OCI-LY1 (cell line): ENCODE results near the gene ATP8A1.
A peak's percentile ranks its signal among the peaks of the same experiment; 100 is the strongest.

Source experiments
- H2AFZ ChIP-seq: fragments of 200-600 bp; sonication (generic), shearing (Covaris generic); 2 replicates; pipeline ENCODE4 v1.6.0; 2014; ENCODE audit warnings: antibody characterized with exemption, mild to moderate bottlenecking, low read length
- H3F3A ChIP-seq: fragments of 200-600 bp; sonication (generic), shearing (Covaris generic); 2 replicates; pipeline ENCODE4 v1.6.0; 2014; ENCODE audit warnings: mild to moderate bottlenecking, antibody characterized with exemption, low read length, moderate library complexity; ENCODE audit not compliant: insufficient read depth
- H3K27ac ChIP-seq: fragments of 200-600 bp; sonication (generic); 2 replicates; pipeline ENCODE4 v1.5.1; 2014; ENCODE audit warnings: low read length, mixed run types, mild to moderate bottlenecking, low read depth; ENCODE audit not compliant: poor library complexity, severe bottlenecking
- H3K27me3 ChIP-seq: fragments of 200-600 bp; sonication (generic); 2 replicates; pipeline ENCODE4 v1.6.0; 2014; ENCODE audit warnings: antibody characterized with exemption, mild to moderate bottlenecking, low read length, moderate library complexity; ENCODE audit not compliant: insufficient read depth
- H3K36me3 ChIP-seq: fragments of 200-600 bp; sonication (generic); 2 replicates; pipeline ENCODE4 v1.6.1; 2014; ENCODE audit warnings: mild to moderate bottlenecking, antibody characterized with exemption, low read length, moderate library complexity, mixed read lengths; ENCODE audit not compliant: insufficient read depth
- H3K4me1 ChIP-seq: fragments of 200-600 bp; sonication (generic); 2 replicates; pipeline ENCODE4 v1.5.1; 2014; ENCODE audit warnings: mild to moderate bottlenecking, low read length, moderate library complexity; ENCODE audit not compliant: insufficient read depth, severe bottlenecking
- H3K4me2 ChIP-seq: fragments of 200-600 bp; sonication (generic), shearing (Covaris generic); 2 replicates; pipeline ENCODE4 v1.6.1; 2014; ENCODE audit warnings: low read length
- H3K4me3 ChIP-seq: fragments of 200-600 bp; sonication (generic); 2 replicates; pipeline ENCODE4 v1.5.1; 2014; ENCODE audit warnings: low read length, low read depth, mild to moderate bottlenecking, mixed read lengths; ENCODE audit not compliant: poor library complexity, severe bottlenecking
- H3K79me2 ChIP-seq: fragments of 200-600 bp; shearing (Covaris generic); 2 replicates; pipeline ENCODE4 v1.6.1; 2016; ENCODE audit warnings: mixed run types, low read length, mixed read lengths; ENCODE audit not compliant: insufficient read depth
- H3K9ac ChIP-seq: fragments of 200-600 bp; sonication (generic), shearing (Covaris generic); 2 replicates; pipeline ENCODE4 v1.6.1; 2014; ENCODE audit warnings: mild to moderate bottlenecking, low read length, mixed read lengths
- H3K9me2 ChIP-seq: fragments of 200-600 bp; sonication (generic), shearing (Covaris generic); 2 replicates; pipeline ENCODE4 v1.6.1; 2014; ENCODE audit warnings: low read depth, mild to moderate bottlenecking, low read length, mixed read lengths
- H3K9me3 ChIP-seq: fragments of 200-600 bp; shearing (Covaris generic); 2 replicates; pipeline ENCODE4 v1.6.1; 2014; ENCODE audit warnings: low read length, mixed read lengths
- H4K20me1 ChIP-seq: fragments of 200-600 bp; sonication (generic), shearing (Covaris generic); 2 replicates; pipeline ENCODE4 v1.6.0; 2016; ENCODE audit warnings: mild to moderate bottlenecking, low read length; ENCODE audit not compliant: insufficient read depth
- EZH2 ChIP-seq: fragments of 200-600 bp; sonication (generic), shearing (Covaris generic); IDR thresholded peaks from 2 replicates; pipeline ENCODE4 v1.8.0; 2017; ENCODE audit warnings: borderline replicate concordance, mixed run types, mild to moderate bottlenecking, antibody characterized with exemption, low read length, moderate library complexity, mixed read lengths
- TF ChIP-seq, protein P1 (sequence below): fragments of 200-600 bp; sonication (generic), shearing (Covaris generic); IDR thresholded peaks from 2 replicates; pipeline ENCODE4 v1.5.1; 2017; ENCODE audit warnings: mild to moderate bottlenecking, antibody characterized with exemption, low read length, moderate library complexity, mixed read lengths

The ATP8A1 gene

DNA sequence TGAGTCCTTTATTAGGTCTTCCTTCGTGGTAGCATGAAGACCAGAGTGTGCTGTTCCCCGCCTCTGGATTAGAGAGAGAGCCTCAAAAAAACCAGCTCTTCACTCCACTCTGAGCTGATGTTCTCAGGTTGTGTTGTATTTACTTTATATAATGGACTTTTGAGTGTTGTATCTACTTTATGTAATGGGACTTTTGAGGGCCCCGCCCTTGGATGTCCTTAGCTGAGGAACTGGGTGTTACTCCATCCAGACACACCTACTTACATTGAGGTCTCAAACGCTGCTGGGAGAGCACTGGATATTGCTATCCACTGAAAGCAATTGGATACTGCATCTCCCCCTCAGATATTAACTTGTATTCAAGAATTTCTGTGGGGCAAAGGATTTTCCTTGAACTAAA lies 28.2 kb downstream of the ATP8A1 start:
- Histone ChIP-seq H3F3A (peaks cover 14% of the 10 kb centered on the region; the same call in 1 of the 2 replicates), H3K9ac (no peak overlapping the region; the same call in 1 of the 2 replicates), H3K4me3 (peak overlapping the region; percentile 46), H3K27ac (peak overlapping the region; percentile 92), H3K4me2 (peak overlapping the region; percentile 65), H3K9me3 (no peaks in the 10 kb centered on the region), H3K27me3 (no peaks in the 10 kb centered on the region), H2AFZ (no peak overlapping the region), H4K20me1 (no peaks in the 10 kb centered on the region), H3K9me2 (no peaks in the 10 kb centered on the region), H3K4me1 (peaks cover 65% of the 10 kb centered on the region), H3K79me2 (no peaks in the 10 kb centered on the region), H3K36me3 (peaks cover under 1% of the 10 kb centered on the region)
- no peak for TF ChIP-seq EZH2
- TF ChIP-seq, protein P1, sequence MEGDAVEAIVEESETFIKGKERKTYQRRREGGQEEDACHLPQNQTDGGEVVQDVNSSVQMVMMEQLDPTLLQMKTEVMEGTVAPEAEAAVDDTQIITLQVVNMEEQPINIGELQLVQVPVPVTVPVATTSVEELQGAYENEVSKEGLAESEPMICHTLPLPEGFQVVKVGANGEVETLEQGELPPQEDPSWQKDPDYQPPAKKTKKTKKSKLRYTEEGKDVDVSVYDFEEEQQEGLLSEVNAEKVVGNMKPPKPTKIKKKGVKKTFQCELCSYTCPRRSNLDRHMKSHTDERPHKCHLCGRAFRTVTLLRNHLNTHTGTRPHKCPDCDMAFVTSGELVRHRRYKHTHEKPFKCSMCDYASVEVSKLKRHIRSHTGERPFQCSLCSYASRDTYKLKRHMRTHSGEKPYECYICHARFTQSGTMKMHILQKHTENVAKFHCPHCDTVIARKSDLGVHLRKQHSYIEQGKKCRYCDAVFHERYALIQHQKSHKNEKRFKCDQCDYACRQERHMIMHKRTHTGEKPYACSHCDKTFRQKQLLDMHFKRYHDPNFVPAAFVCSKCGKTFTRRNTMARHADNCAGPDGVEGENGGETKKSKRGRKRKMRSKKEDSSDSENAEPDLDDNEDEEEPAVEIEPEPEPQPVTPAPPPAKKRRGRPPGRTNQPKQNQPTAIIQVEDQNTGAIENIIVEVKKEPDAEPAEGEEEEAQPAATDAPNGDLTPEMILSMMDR = no peak

DNA sequence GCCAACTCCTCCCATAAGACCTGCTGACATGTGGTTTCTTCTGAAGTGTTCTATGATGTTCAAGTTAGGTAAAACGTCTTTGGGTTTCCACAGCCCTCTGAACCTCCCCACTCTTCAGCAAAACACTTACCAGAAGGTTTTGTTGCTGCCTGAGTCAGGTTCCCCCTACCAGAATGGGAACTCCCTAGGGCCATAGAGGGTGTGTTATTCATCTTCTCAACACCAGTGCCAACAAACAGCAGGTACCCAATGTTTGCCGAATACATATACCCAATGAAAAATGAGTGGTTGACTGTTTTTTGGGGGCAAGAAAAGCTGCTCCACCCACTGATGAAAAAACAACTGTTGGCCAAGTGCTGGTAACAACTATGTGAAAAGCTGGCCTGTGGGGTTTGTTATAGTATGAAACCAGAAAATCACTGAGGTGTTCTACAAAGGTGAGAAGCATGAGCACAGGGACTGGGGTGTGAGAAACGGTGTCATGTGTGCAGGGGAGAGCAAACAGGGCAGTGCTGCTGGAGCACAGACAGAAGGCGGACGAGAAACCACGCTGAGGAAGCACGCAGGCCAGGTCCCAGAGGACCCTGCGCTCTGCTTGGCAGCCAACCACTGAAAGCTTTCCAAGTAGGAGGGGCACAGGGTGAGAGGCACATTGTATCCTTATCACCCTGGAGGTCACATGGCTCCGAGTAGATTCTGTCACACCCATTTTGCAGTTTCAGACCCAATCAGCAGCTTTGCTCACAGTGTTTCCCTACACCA lies 28.8 kb downstream of the ATP8A1 start:
- Histone ChIP-seq H2AFZ (no peak overlapping the region), H3K9ac (peak overlapping the region; percentile 50; the same call in 1 of the 2 replicates), H3K36me3 (peaks cover 7% of the 10 kb centered on the region), H3K27me3 (no peaks in the 10 kb centered on the region), H3K9me3 (no peaks in the 10 kb centered on the region), H3K4me3 (peak overlapping the region; percentile 46), H3F3A (peaks cover 14% of the 10 kb centered on the region; the same call in 1 of the 2 replicates), H4K20me1 (no peaks in the 10 kb centered on the region), H3K4me2 (peak overlapping the region; percentile 65), H3K4me1 (peaks cover 58% of the 10 kb centered on the region), H3K27ac (peak overlapping the region; percentile 92), H3K9me2 (no peaks in the 10 kb centered on the region), H3K79me2 (no peaks in the 10 kb centered on the region)
- TF ChIP-seq EZH2 = no peak
- TF ChIP-seq, protein P1 = no peak

DNA sequence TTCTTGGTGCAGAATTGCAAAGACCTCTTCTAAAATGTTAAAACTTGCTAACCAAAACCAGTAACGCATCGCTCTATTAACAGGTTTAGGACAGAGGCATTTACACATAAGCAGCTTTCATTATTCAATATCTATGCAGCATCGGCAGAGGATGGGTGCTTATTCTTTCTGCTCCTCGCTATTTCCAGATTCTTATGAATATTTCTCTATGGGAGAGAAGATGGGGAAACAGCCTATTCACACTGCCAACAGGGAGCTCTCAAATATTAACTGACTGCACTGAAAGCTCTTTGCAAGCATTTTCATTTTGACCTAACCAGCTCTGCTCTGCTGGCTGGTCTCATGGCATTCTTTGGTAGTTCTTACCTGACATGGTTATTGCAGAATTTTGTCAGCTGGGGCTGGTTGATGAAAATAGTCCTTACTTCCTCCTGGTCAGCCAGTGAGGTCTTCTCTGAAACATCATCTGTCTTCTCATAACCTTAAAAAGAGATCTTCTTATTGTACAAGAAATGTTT lies 30.2 kb downstream of the ATP8A1 start:
- H3K36me3 ChIP-seq = peaks cover 7% of the 10 kb centered on the region
- peak overlapping the region; percentile 92 for H3K27ac ChIP-seq
- no peaks in the 10 kb centered on the region for H3K79me2 ChIP-seq
- H3K9me2 ChIP-seq = no peaks in the 10 kb centered on the region
- no peaks in the 10 kb centered on the region for H4K20me1 ChIP-seq
- peak overlapping the region; percentile 46 for H3K4me3 ChIP-seq
- no peaks in the 10 kb centered on the region for H3K9me3 ChIP-seq
- H3K9ac ChIP-seq = peak overlapping the region; percentile 36
- no peak overlapping the region for H2AFZ ChIP-seq
- H3K4me2 ChIP-seq = peak overlapping the region; percentile 65
- H3K4me1 ChIP-seq = peaks cover 51% of the 10 kb centered on the region
- no peaks in the 10 kb centered on the region for H3K27me3 ChIP-seq
- H3F3A ChIP-seq = peaks cover 14% of the 10 kb centered on the region; the same call in 1 of the 2 replicates
- no peak for TF ChIP-seq EZH2
- TF ChIP-seq, protein P1 = no peak
